ENCODE measurements around the gene RSPO3. TPM values are rescaled to one million over a fixed set of nuclear protein-coding genes. Genes with fewer than 3 reads are reported as not detected.

The RSPO3 gene
- total RNA-seq, 4 donors from 2014 or later, result 0.15 to 1.5 (median 0.72) TPM

DNA sequence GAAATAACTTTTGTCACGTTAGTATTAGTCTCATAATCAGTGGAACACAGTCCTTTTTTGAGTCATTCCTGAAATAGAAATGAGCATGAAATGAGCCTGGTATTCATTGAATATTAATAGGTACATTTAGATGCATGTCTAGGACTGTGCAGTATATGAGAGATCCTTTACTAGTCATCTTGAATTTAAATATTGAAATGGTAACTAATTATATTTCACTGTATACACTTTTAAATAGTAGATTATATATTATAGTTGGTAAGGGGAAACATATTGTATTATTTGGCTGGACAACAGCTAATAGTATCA, 59.4 kb downstream of the RSPO3 start:
- DNase-seq (ENCODE audit: low spot score in 2 of 2), result no peak
- H3K4me3 ChIP-seq (ENCODE audit: low read depth, poor library complexity, severe bottlenecking), result no peak overlapping the region
- WGBS, 2 donors, result 25 to 45% methylated on average over 1 of the region's 1 CpG
- no peak for TF ChIP-seq POLR2A (IDR thresholded peaks at IDR 0.05)
- TF ChIP-seq, protein P1, sequence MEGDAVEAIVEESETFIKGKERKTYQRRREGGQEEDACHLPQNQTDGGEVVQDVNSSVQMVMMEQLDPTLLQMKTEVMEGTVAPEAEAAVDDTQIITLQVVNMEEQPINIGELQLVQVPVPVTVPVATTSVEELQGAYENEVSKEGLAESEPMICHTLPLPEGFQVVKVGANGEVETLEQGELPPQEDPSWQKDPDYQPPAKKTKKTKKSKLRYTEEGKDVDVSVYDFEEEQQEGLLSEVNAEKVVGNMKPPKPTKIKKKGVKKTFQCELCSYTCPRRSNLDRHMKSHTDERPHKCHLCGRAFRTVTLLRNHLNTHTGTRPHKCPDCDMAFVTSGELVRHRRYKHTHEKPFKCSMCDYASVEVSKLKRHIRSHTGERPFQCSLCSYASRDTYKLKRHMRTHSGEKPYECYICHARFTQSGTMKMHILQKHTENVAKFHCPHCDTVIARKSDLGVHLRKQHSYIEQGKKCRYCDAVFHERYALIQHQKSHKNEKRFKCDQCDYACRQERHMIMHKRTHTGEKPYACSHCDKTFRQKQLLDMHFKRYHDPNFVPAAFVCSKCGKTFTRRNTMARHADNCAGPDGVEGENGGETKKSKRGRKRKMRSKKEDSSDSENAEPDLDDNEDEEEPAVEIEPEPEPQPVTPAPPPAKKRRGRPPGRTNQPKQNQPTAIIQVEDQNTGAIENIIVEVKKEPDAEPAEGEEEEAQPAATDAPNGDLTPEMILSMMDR (IDR thresholded peaks at IDR 0.05), result no peak
- intact Hi-C loops (cut with DNase I; ENCODE audit: low total_unique reads), result no loop called here

DNA sequence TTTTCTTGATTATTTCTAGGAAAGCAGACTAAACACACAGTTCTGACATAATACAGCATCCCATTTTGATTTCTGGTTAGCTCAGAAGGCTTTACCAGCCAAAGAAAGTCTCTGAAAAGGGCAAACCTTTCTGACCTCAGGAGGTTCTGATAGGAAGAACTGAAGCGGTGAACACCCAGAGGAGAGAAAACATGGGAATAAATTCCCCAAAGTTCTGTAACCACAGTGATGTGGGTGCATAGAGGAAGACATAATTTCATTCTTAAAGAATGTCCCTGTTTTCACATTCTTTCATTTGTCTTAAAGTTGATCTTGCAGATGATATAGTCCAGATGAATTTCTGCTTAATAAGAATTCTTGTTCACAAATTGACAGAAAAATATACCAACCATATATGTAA, 60.3 kb downstream of the RSPO3 start:
- no peak for DNase-seq (ENCODE audit: low spot score in 2 of 2)
- WGBS, 2 donors, result 93 to 96% methylated on average over 1 of the region's 1 CpG
- TF ChIP-seq POLR2A (IDR thresholded peaks at IDR 0.05), result no peak
- TF ChIP-seq, protein P1 (IDR thresholded peaks at IDR 0.05), result no peak
- intact Hi-C loops (cut with DNase I; ENCODE audit: low total_unique reads), result no loop called here
- H3K4me3 ChIP-seq (ENCODE audit: low read depth, poor library complexity, severe bottlenecking), result no peak overlapping the region

DNA sequence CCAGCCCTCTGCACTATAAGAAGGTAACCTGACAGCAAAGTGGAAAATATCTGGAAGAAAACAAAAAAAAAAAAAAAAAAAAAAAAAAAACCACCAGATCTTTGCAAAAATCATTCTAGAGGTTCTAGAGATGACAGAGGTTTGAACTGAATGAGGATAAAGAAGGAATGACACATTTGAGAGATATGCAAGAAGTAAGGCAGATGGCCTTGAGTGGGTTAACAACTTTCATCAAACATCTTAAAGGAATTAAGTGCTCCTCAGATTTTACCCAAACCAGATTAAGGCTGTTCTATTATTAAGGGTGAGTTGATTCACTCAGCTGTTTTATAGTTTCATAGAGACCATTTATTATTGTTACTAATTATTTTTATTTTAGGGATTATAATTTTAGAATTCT, 62.0 kb downstream of the RSPO3 start:
- no peak for DNase-seq (ENCODE audit: low spot score in 2 of 2)
- TF ChIP-seq, protein P1 (IDR thresholded peaks at IDR 0.05), result no peak
- TF ChIP-seq POLR2A (IDR thresholded peaks at IDR 0.05), result no peak
- no peak overlapping the region for H3K4me3 ChIP-seq (ENCODE audit: low read depth, poor library complexity, severe bottlenecking)
- intact Hi-C loops (cut with DNase I; ENCODE audit: low total_unique reads), result no loop called here

DNA sequence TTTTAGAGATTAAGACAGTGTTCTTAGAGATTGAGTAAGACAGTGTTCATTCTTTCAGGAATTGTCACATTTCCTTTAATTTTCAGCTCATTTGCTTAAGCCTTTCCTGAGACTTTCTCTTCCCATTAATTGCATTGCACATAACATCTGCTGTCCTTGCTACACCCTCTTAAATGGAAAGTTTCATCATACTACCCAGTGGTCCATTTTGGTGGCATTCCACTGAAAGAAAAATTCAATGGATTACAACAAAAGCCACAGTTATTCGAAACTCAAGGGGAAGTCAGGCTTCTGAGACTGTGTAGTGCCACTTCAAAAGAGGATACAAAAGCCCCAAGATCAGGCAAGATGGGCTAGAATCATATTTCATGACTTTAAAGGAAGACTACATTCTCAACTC, 64.0 kb downstream of the RSPO3 start:
- 61 to 79% methylated on average over 1 of the region's 1 CpG for WGBS, 2 donors
- no peak overlapping the region for H3K4me3 ChIP-seq (ENCODE audit: low read depth, poor library complexity, severe bottlenecking)
- DNase-seq (ENCODE audit: low spot score in 2 of 2), result no peak
- TF ChIP-seq, protein P1 (IDR thresholded peaks at IDR 0.05), result no peak
- TF ChIP-seq POLR2A (IDR thresholded peaks at IDR 0.05), result no peak
- intact Hi-C loops (cut with DNase I; ENCODE audit: low total_unique reads), result no loop called here

DNA sequence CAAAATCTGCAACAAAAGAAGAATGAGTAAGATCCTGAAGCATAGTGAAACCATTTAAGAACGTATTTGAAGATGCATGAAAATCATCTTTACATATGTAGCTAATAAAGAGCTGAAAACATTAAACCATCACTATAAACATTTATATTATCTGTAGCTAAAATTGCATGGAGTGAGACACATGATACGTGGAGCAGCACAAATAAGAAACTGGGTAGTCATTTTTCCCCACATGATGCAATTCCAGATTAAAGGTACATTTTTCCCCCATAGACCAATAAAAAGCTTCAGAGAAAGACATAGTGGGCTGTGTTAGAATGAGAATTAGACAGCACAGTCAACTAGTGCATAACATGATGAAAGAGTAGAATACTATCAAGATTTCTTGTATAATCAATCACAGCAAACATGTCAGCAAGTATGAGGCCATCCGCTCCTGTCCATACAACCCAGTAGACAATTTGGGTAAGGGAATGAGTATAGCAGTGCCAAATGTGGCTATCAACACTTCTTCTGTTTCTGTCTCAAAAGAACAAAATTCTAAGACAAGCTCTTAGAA, 67.0 kb downstream of the RSPO3 start:
- DNase-seq (ENCODE audit: low spot score in 2 of 2), result no peak
- intact Hi-C loops (cut with DNase I; ENCODE audit: low total_unique reads), result no loop called here
- TF ChIP-seq, protein P1 (IDR thresholded peaks at IDR 0.05), result no peak
- TF ChIP-seq POLR2A (IDR thresholded peaks at IDR 0.05), result no peak
- H3K4me3 ChIP-seq (ENCODE audit: low read depth, poor library complexity, severe bottlenecking), result no peak overlapping the region
- 60 to 62% methylated on average over 3 of the region's 3 CpGs for WGBS, 2 donors

DNA sequence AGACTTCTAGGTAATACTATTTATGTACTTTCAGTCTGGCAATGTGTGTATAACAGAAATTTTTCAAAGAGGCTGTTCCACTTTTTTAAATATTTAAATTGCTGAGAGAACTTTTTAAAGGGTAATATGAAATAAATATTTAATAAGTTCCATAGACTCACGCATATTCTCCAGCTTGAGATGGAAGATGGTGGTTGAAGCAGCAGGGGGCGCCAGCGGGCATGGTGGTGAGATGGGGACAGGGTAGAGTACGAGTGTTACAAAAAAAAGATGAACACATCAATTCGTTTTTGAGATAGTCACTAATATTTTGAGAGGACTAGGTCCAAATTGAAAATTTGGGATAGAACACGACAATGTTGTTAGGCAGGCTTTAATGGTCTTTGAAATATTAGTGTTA, 68.4 kb downstream of the RSPO3 start:
- 48 to 55% methylated on average over 6 of the region's 6 CpGs for WGBS, 2 donors
- DNase-seq (ENCODE audit: low spot score in 2 of 2), result peak in 1 of 2 donors; percentile 88
- TF ChIP-seq, protein P1 (IDR thresholded peaks at IDR 0.05), result no peak
- TF ChIP-seq POLR2A (IDR thresholded peaks at IDR 0.05), result no peak
- no peak overlapping the region for H3K4me3 ChIP-seq (ENCODE audit: low read depth, poor library complexity, severe bottlenecking)
- intact Hi-C loops (cut with DNase I; ENCODE audit: low total_unique reads), result no loop called here

Data from lower leg skin (tissue), 4 donors.